Measurements from ENCODE around the gene TMEM92. TPM values are rescaled to one million over a fixed set of nuclear protein-coding genes. Genes with fewer than 3 reads are reported as not detected.

Gene TMEM92
- polyA plus RNA-seq, 1 donor (not counting 4 experiments of a cell fraction or from before 2014, with no cell fraction given), result 0.88 TPM

DNA sequence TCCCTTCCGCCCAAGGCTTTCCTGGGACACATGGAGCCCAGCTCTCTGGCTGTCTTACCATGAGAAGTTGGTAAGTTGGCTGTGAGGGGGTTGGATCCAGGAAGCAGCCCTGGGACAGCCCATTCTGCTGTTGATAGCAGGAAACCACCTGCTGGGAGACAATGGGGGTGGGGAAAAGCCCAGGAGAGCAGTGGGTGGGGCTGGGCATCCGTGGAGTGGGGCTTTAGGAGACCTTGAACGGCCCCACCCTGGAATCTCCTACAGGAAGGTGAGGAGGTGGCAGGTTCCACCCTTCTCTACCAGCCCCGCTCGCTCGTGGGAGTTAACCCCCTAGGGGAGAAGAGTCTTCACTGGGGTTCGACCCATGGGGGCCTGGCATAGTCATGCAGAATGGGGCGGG, 5.8 kb downstream of the TMEM92 start:
- DNase-seq (ENCODE audit: low read depth, low spot score) (no peak), FAIRE-seq (no peak)
- dilution Hi-C loops (cut with MboI; ENCODE audit: extremely low pct_ligation_motif_present, low sequenced_read_pairs), result no loop called here
- Histone ChIP-seq H3K36me3 (ENCODE audit: control insufficient read depth in 2 of 2, extremely low read depth in 1 of 2, insufficient read depth in 2 of 2, low read length in 2 of 2) (no peaks in the 10 kb centered on the region), H3K4me2 (ENCODE audit: control insufficient read depth, extremely low read depth, insufficient read depth, low read depth, low read length) (no peak overlapping the region), H3K9me1 (ENCODE audit: control insufficient read depth, extremely low read depth, insufficient read depth, low read length) (no peaks in the 10 kb centered on the region), H3K9ac (ENCODE audit: control insufficient read depth, extremely low read depth, insufficient read depth, low read length) (no peak overlapping the region), H3K4me3 (ENCODE audit: control insufficient read depth in 2 of 3, extremely low read depth in 1 of 3, insufficient read depth in 2 of 3, low read depth in 1 of 3, low read length in 3 of 3) (no peak overlapping the region), H3K27ac (ENCODE audit: control insufficient read depth, insufficient read depth, low read length) (no peak overlapping the region), H3K79me2 (ENCODE audit: control insufficient read depth, insufficient read depth, low read length) (no peaks in the 10 kb centered on the region), H3K27me3 (ENCODE audit: control insufficient read depth, extremely low read depth, insufficient read depth, low read length) (no peaks in the 10 kb centered on the region), H2AFZ (ENCODE audit: control insufficient read depth, low read length) (no peak overlapping the region), H4K20me1 (ENCODE audit: control insufficient read depth, extremely low read depth, insufficient read depth, low read length) (no peaks in the 10 kb centered on the region), H3K9me3 (ENCODE audit: control insufficient read depth, low read depth, low read length) (no peaks in the 10 kb centered on the region), H3K4me1 (ENCODE audit: control insufficient read depth, extremely low read depth, insufficient read depth, low read length) (peaks cover 28% of the 10 kb centered on the region)
- no peak for TF ChIP-seq EZH2 (IDR thresholded peaks at IDR 0.05; ENCODE audit: low read length)
- TF ChIP-seq, protein P1, sequence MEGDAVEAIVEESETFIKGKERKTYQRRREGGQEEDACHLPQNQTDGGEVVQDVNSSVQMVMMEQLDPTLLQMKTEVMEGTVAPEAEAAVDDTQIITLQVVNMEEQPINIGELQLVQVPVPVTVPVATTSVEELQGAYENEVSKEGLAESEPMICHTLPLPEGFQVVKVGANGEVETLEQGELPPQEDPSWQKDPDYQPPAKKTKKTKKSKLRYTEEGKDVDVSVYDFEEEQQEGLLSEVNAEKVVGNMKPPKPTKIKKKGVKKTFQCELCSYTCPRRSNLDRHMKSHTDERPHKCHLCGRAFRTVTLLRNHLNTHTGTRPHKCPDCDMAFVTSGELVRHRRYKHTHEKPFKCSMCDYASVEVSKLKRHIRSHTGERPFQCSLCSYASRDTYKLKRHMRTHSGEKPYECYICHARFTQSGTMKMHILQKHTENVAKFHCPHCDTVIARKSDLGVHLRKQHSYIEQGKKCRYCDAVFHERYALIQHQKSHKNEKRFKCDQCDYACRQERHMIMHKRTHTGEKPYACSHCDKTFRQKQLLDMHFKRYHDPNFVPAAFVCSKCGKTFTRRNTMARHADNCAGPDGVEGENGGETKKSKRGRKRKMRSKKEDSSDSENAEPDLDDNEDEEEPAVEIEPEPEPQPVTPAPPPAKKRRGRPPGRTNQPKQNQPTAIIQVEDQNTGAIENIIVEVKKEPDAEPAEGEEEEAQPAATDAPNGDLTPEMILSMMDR (optimal IDR thresholded peaks at IDR 0.05 in 1 of 3, IDR thresholded peaks at IDR 0.05 in 1 of 3, conservative IDR thresholded peaks at IDR 0.05 in 1 of 3; ENCODE audit: extremely low read depth in 1 of 3, insufficient read depth in 2 of 3, low read length in 3 of 3), result no peak

DNA sequence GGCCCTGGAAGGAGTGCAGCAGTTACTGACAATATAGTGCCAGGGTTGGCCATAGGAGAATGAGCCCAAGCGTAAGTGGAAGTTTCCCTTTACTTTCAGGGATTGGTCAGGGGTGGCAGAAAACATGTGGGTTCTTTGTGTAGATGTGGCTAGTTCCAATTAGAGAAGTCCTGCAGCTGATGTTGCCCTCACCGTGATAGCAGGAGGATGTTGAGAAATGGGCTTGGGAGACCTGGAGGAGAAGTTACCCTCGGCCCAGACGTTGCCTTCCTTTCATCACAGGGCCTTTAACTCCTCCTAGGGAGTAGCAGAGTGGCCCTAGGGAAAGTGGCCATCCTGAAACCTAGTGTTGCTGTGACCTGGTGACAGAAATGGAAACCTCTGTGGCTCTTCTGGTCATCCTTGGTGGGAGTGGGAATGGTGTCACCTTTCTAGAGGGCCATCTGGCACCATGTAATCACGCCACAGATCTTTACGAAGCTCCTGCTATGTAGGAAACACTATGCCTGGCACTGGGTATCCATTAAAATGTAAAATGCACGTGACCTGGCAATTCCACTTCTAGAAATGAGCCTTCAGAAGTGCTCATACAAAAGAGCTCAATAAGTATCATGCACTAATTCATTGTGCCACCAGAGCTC, 6.7 kb downstream of the TMEM92 start:
- Histone ChIP-seq H3K9me3 (ENCODE audit: control insufficient read depth, low read depth, low read length) (no peaks in the 10 kb centered on the region), H2AFZ (ENCODE audit: control insufficient read depth, low read length) (no peak overlapping the region), H3K9ac (ENCODE audit: control insufficient read depth, extremely low read depth, insufficient read depth, low read length) (no peak overlapping the region), H3K79me2 (ENCODE audit: control insufficient read depth, insufficient read depth, low read length) (no peaks in the 10 kb centered on the region), H3K4me1 (ENCODE audit: control insufficient read depth, extremely low read depth, insufficient read depth, low read length) (peaks cover 28% of the 10 kb centered on the region), H3K36me3 (ENCODE audit: control insufficient read depth in 2 of 2, extremely low read depth in 1 of 2, insufficient read depth in 2 of 2, low read length in 2 of 2) (no peaks in the 10 kb centered on the region), H3K9me1 (ENCODE audit: control insufficient read depth, extremely low read depth, insufficient read depth, low read length) (no peaks in the 10 kb centered on the region), H3K4me2 (ENCODE audit: control insufficient read depth, extremely low read depth, insufficient read depth, low read depth, low read length) (no peak overlapping the region), H3K27me3 (ENCODE audit: control insufficient read depth, extremely low read depth, insufficient read depth, low read length) (no peaks in the 10 kb centered on the region), H4K20me1 (ENCODE audit: control insufficient read depth, extremely low read depth, insufficient read depth, low read length) (no peaks in the 10 kb centered on the region), H3K4me3 (ENCODE audit: control insufficient read depth in 2 of 3, extremely low read depth in 1 of 3, insufficient read depth in 2 of 3, low read depth in 1 of 3, low read length in 3 of 3) (no peak overlapping the region), H3K27ac (ENCODE audit: control insufficient read depth, insufficient read depth, low read length) (no peak overlapping the region)
- TF ChIP-seq EZH2 (IDR thresholded peaks at IDR 0.05; ENCODE audit: low read length), result no peak
- TF ChIP-seq, protein P1 (optimal IDR thresholded peaks at IDR 0.05 in 1 of 3, IDR thresholded peaks at IDR 0.05 in 1 of 3, conservative IDR thresholded peaks at IDR 0.05 in 1 of 3; ENCODE audit: extremely low read depth in 1 of 3, insufficient read depth in 2 of 3, low read length in 3 of 3), result no peak
- DNase-seq (ENCODE audit: low read depth, low spot score) (no peak), FAIRE-seq (no peak)
- dilution Hi-C loops (cut with MboI; ENCODE audit: extremely low pct_ligation_motif_present, low sequenced_read_pairs), result no loop called here

Data from keratinocyte (primary cell).